K562 (cell line): Measurements from ENCODE around the gene EPX. TPM values are rescaled to one million over a fixed set of nuclear protein-coding genes. Genes with fewer than 3 reads are reported as not detected.

Source experiments
- ATF3 ChIP-seq, 2 experiments: fragments of 450-650 bp in 1 of 2; sonication (generic) in 1 of 2; formaldehyde crosslinking in 1 of 2; IDR thresholded peaks in 1 of 2; conservative IDR thresholded peaks in 1 of 2; 2 replicates each; pipeline versions ENCODE4 v1.6.1 to v1.8.1; 2016 to 2023; ENCODE audit warnings: mild to moderate bottlenecking in 2 of 2, moderate library complexity in 2 of 2, inconsistent platforms in 1 of 2, missing genetic modification reagents in 1 of 2
- CBX8 ChIP-seq: fragments of 200-600 bp; sonication (generic); IDR thresholded peaks from 2 replicates; pipeline ENCODE4 v1.6.1; 2012; ENCODE audit warnings: borderline replicate concordance, mixed run types, low read depth, mild to moderate bottlenecking, moderate library complexity, mixed read lengths, low read length, control low read depth, inconsistent platforms; ENCODE audit not compliant: poor library complexity, severe bottlenecking; ENCODE audit errors: extremely low read depth
- FUS ChIP-seq: fragments of 200-400 bp; formaldehyde crosslinking; optimal IDR thresholded peaks from 2 replicates; pipeline ENCODE3; 2017; ENCODE audit warnings: low read depth, low read length
- MEIS2 ChIP-seq: fragments of 450-650 bp; IDR thresholded peaks from 2 replicates; pipeline ENCODE4 v1.6.1; 2014; ENCODE audit warnings: mild to moderate bottlenecking; ENCODE audit not compliant: partially characterized antibody
- MIER1 ChIP-seq: fragments of 450-650 bp; IDR thresholded peaks from 2 replicates; pipeline ENCODE4 v1.6.1; 2016; ENCODE audit warnings: antibody characterized with exemption, mild to moderate bottlenecking, low read depth
- NFIX ChIP-seq: fragments of 250-450 bp; sonication (Bioruptor Pico); IDR thresholded peaks from 2 replicates; pipeline ENCODE4 v1.4.0; 2020; ENCODE audit warnings: low read depth, mild to moderate bottlenecking, moderate library complexity
- NR2C1 ChIP-seq, 2 experiments: fragments of 450-650 bp; IDR thresholded peaks; 2 replicates each; pipeline ENCODE4 v1.6.1; 2017; ENCODE audit warnings: mild to moderate bottlenecking in 2 of 2, antibody characterized with exemption in 1 of 2, inconsistent platforms in 1 of 2, missing compliant biosample characterization in 1 of 2, missing genetic modification characterization in 1 of 2
- PHTF2 ChIP-seq: fragments of 250-450 bp; sonication (Bioruptor Pico); IDR thresholded peaks from 2 replicates; pipeline ENCODE4 v1.5.0; 2021; ENCODE audit warnings: mild to moderate bottlenecking
- PML ChIP-seq: IDR thresholded peaks from 2 replicates; pipeline ENCODE4 v1.6.1; 2012; ENCODE audit warnings: low read length, inconsistent platforms
- PREB ChIP-seq: sonication (generic); formaldehyde crosslinking; IDR thresholded peaks from 2 replicates; pipeline ENCODE4 v1.8.1; 2023; ENCODE audit warnings: mild to moderate bottlenecking, missing genetic modification reagents
- RBM15 ChIP-seq: fragments of 200-400 bp; formaldehyde crosslinking; IDR thresholded peaks from 2 replicates; pipeline ENCODE4 v1.6.1; 2018; ENCODE audit warnings: mild to moderate bottlenecking, low read length, moderate library complexity; ENCODE audit not compliant: insufficient read depth
- RBM22 ChIP-seq: fragments of 200-400 bp; formaldehyde crosslinking; IDR thresholded peaks from 2 replicates; pipeline ENCODE4 v1.6.1; 2018; ENCODE audit warnings: low read length, low read depth; ENCODE audit not compliant: poor library complexity, severe bottlenecking
- SIN3B ChIP-seq: fragments of 450-650 bp; IDR thresholded peaks from 2 replicates; pipeline ENCODE4 v1.6.1; 2017; ENCODE audit warnings: low read depth, mild to moderate bottlenecking, moderate library complexity
- SLC30A9 ChIP-seq: fragments of 250-450 bp; sonication (Bioruptor Pico); IDR thresholded peaks from 2 replicates; pipeline ENCODE4 v1.8.0; 2022; ENCODE audit warnings: mild to moderate bottlenecking, moderate library complexity
- TCF7 ChIP-seq: sonication (generic); IDR thresholded peaks from 2 replicates; pipeline ENCODE4 v1.6.1; 2016; ENCODE audit warnings: antibody characterized with exemption, borderline replicate concordance
- USF2 ChIP-seq: sonication (generic); formaldehyde crosslinking; IDR thresholded peaks from 2 replicates; pipeline ENCODE4 v1.5.0; 2020; ENCODE audit warnings: missing genetic modification reagents
- ZNF140 ChIP-seq: fragments of 250-450 bp; sonication (Bioruptor Pico); IDR thresholded peaks from 2 replicates; pipeline ENCODE4 v1.8.0; 2021; ENCODE audit warnings: moderate library complexity, mild to moderate bottlenecking, inconsistent platforms
- ZNF24 ChIP-seq: fragments of 450-650 bp; IDR thresholded peaks from 2 replicates; pipeline ENCODE4 v1.6.1; 2016
- ZNF282 ChIP-seq: sonication (generic); formaldehyde crosslinking; IDR thresholded peaks from 2 replicates; pipeline ENCODE4 v1.8.1; 2023; ENCODE audit warnings: missing genetic modification reagents
- ZNF586 ChIP-seq: fragments of 450-650 bp; formaldehyde crosslinking; conservative IDR thresholded peaks from 2 replicates; pipeline ENCODE4 v1.4.0; 2020; ENCODE audit warnings: mild to moderate bottlenecking, moderate library complexity
- ZNF655 ChIP-seq: fragments of 250-450 bp; sonication (Bioruptor Pico); IDR thresholded peaks from 2 replicates; pipeline ENCODE4 v1.5.0; 2021
- polyA plus RNA-seq, 8 experiments: library from polyadenylated mRNA; depleted of rRNA in 4 of 8; stranded (reverse) in 5 of 8; unstranded in 3 of 8; fragments of >200 nt; fragmentation: Nextera tagmentation in 2 of 8; fragmentation: Illumina TruSeq in 1 of 8; extraction: Ambion mirVana in 2 of 8; extraction: Trizol in 1 of 8; gene quantifications; 2 replicates each; pipeline versions ENCODE4 v1.2.1 to v1.2.3, GENCODE V29; 2011 to 2014; ENCODE audit warnings: inconsistent platforms in 1 of 8, missing spikeins in 1 of 8
- total RNA-seq, 7 experiments: library from RNA; depleted of rRNA in 6 of 7; stranded (reverse); fragments of >200 nt in 6 of 7; fragmentation: Illumina TruSeq in 2 of 7; extraction: Trizol in 2 of 7; gene quantifications; 2 replicates each; pipeline versions ENCODE4 v1.2.1 to v1.2.3, GENCODE V29; 2011 to 2021; ENCODE audit warnings: low replicate concordance in 1 of 7

The EPX gene
- total and polyA plus RNA-seq, 9 of the 15 experiments (the other 6 are each of a cell fraction or from before 2014, with no cell fraction given) = 0.07 to 0.33 (median 0.19) TPM; not detected in 3

GRCh38 chr17:58184986-58185761, 7.4 kb upstream of the EPX start (continued):
- no peak for TF ChIP-seq PREB
- no peak for TF ChIP-seq SLC30A9 (CRISPR knock-in tag)
- TF ChIP-seq CBX8 = no peak
- no peak for TF ChIP-seq ZNF282 (CRISPR knock-in tag)
- no peak for TF ChIP-seq MIER1
- TF ChIP-seq FUS = no peak
- no peak for TF ChIP-seq RBM15
- TF ChIP-seq PHTF2 (CRISPR knock-in tag) = no peak
- TF ChIP-seq TCF7 = no peak
- no peak for TF ChIP-seq NR2C1 (IDR thresholded peaks at IDR 0.05)
- no peak for TF ChIP-seq NR2C1 (tag; IDR thresholded peaks at IDR 0.05)
- TF ChIP-seq ATF3 (IDR thresholded peaks at IDR 0.05) = no peak
- TF ChIP-seq ATF3 (CRISPR knock-in tag; conservative IDR thresholded peaks at IDR 0.05) = no peak
- TF ChIP-seq ZNF140 (CRISPR knock-in tag) = no peak
- TF ChIP-seq MEIS2 = no peak
- no peak for TF ChIP-seq RBM22
- no peak for TF ChIP-seq ZNF24
- no peak for TF ChIP-seq SIN3B
- no peak for TF ChIP-seq ZNF586
- no peak for TF ChIP-seq PML
- no peak for TF ChIP-seq ZNF655 (CRISPR knock-in tag)
- no peak for TF ChIP-seq NFIX (CRISPR knock-in tag)
- no peak for TF ChIP-seq USF2 (CRISPR knock-in tag)
